ENCODE measurements around the gene NBAS.

The NBAS gene

DNA sequence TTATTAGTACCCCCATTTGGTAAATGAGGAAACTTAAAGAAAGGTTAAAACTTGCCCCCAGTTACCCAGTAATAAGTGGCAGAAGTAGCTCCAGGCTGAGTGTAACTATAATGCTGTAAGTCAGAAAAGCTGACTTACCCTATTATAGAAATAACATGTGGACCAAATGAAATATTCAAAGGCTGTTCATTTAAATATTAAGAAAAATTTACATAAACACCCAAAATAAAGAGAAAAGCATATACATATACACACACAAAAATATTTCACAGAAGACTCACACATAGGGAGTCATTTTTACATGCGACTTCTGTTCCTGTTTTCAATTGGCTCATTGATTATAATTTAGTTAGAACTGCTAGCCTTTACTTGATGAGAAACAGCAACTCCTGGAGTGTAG, 189.1 kb downstream of the NBAS start:
- TF ChIP-seq POLR2AphosphoS5 (IDR thresholded peaks at IDR 0.05; ENCODE audit: low read depth, low read length) = no peak
- no peak for TF ChIP-seq TAF1 (IDR thresholded peaks at IDR 0.05; ENCODE audit: borderline replicate concordance, insufficient read depth, low read length)
- TF ChIP-seq, protein P1, sequence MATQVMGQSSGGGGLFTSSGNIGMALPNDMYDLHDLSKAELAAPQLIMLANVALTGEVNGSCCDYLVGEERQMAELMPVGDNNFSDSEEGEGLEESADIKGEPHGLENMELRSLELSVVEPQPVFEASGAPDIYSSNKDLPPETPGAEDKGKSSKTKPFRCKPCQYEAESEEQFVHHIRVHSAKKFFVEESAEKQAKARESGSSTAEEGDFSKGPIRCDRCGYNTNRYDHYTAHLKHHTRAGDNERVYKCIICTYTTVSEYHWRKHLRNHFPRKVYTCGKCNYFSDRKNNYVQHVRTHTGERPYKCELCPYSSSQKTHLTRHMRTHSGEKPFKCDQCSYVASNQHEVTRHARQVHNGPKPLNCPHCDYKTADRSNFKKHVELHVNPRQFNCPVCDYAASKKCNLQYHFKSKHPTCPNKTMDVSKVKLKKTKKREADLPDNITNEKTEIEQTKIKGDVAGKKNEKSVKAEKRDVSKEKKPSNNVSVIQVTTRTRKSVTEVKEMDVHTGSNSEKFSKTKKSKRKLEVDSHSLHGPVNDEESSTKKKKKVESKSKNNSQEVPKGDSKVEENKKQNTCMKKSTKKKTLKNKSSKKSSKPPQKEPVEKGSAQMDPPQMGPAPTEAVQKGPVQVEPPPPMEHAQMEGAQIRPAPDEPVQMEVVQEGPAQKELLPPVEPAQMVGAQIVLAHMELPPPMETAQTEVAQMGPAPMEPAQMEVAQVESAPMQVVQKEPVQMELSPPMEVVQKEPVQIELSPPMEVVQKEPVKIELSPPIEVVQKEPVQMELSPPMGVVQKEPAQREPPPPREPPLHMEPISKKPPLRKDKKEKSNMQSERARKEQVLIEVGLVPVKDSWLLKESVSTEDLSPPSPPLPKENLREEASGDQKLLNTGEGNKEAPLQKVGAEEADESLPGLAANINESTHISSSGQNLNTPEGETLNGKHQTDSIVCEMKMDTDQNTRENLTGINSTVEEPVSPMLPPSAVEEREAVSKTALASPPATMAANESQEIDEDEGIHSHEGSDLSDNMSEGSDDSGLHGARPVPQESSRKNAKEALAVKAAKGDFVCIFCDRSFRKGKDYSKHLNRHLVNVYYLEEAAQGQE (IDR thresholded peaks at IDR 0.05; ENCODE audit: insufficient read depth in 1 of 2, low read depth in 2 of 2, low read length in 2 of 2) = no peak
- TF ChIP-seq SIN3A (IDR thresholded peaks at IDR 0.05; ENCODE audit: borderline replicate concordance, insufficient read depth, low read length) = no peak
- TF ChIP-seq FOXP2 (optimal IDR thresholded peaks at IDR 0.05; ENCODE audit: borderline replicate concordance, extremely low read depth, extremely low read length, insufficient read depth) = no peak

DNA sequence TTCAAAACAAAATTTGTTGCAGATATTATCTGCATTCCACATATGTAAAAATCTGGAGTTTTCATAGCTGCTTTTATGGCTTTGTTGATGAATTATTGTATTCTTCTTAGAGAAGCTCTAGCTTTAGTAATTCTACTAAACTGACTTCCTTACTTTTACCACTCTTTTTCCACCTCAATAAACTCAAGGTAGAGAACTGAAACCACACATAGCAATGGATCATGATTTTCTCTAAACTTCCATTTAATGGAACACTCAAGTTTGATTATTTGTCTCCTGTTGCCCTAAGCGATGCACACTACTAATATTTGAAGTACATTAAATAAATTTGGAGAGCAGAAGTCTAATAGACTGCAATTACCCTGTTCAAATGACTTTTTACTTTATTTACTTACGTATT, 192.0 kb downstream of the NBAS start:
- TF ChIP-seq SIN3A (IDR thresholded peaks at IDR 0.05; ENCODE audit: borderline replicate concordance, insufficient read depth, low read length) (no peak), TAF1 (IDR thresholded peaks at IDR 0.05; ENCODE audit: borderline replicate concordance, insufficient read depth, low read length) (no peak), POLR2AphosphoS5 (IDR thresholded peaks at IDR 0.05; ENCODE audit: low read depth, low read length) (no peak), FOXP2 (optimal IDR thresholded peaks at IDR 0.05; ENCODE audit: borderline replicate concordance, extremely low read depth, extremely low read length, insufficient read depth) (no peak)

DNA sequence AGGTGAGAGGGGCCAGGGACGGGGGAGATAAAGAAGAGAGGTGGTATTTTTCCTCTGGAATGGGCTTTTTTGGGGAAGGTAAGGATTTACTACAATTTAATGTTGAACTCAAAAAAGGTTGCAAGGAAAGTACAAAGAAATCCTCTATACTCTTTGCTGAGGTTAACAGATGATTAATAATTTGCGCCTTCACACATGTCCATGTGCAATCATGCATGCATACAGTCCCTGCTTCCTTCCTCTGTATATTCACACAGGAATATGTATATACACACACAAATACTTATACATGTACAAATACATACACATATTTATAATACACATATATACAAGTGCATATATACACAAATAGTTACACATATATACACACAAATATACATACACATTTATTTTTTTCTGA, 193.4 kb downstream of the NBAS start:
- TF ChIP-seq POLR2AphosphoS5 (IDR thresholded peaks at IDR 0.05; ENCODE audit: low read depth, low read length) (no peak), FOXP2 (optimal IDR thresholded peaks at IDR 0.05; ENCODE audit: borderline replicate concordance, extremely low read depth, extremely low read length, insufficient read depth) (no peak)

DNA sequence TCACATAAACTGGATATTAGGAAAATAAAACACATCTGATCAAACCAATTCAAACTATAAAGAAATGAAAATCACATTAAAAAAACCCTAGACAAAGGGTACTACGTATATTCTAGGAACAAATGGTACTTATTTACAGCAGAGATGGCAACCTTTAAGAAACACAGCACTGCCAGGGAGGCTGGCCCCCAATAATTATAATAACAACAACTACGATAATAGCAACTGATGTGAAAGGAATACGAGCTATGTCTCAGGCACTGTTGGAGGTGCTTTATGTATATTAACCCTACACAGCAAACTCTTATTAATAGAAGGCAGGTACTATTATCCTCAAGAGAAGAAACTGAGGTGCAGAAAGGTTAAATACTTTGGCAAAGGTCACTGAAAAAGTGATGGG, 193.9 kb downstream of the NBAS start:
- TF ChIP-seq SIN3A (IDR thresholded peaks at IDR 0.05; ENCODE audit: borderline replicate concordance, insufficient read depth, low read length) = no peak
- TF ChIP-seq, protein P1 (IDR thresholded peaks at IDR 0.05; ENCODE audit: insufficient read depth in 1 of 2, low read depth in 2 of 2, low read length in 2 of 2) = no peak
- TF ChIP-seq FOXP2 (optimal IDR thresholded peaks at IDR 0.05; ENCODE audit: borderline replicate concordance, extremely low read depth, extremely low read length, insufficient read depth) = no peak

DNA sequence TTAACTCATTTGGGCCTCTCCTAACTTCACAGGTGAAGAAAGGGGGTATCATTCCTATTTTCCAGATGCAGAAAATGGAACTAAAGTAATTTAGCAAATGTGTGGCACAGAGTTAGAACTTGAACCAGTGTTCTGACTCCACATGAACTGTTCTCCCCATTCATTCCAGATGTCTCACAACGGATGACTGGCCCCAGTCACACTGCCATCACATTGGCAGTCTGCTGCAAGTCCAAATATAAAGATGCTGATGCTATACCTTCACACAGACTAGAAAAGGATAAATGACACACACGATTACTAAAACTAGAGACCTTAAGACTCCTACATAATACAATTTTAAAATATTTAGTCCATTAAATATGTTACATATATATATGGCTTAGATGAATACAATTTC, 195.7 kb downstream of the NBAS start:
- no peak for TF ChIP-seq POLR2AphosphoS5 (IDR thresholded peaks at IDR 0.05; ENCODE audit: low read depth, low read length)
- TF ChIP-seq, protein P1 (IDR thresholded peaks at IDR 0.05; ENCODE audit: insufficient read depth in 1 of 2, low read depth in 2 of 2, low read length in 2 of 2) = no peak
- TF ChIP-seq FOXP2 (optimal IDR thresholded peaks at IDR 0.05; ENCODE audit: borderline replicate concordance, extremely low read depth, extremely low read length, insufficient read depth) = no peak
- no peak for TF ChIP-seq SIN3A (IDR thresholded peaks at IDR 0.05; ENCODE audit: borderline replicate concordance, insufficient read depth, low read length)
- TF ChIP-seq TAF1 (IDR thresholded peaks at IDR 0.05; ENCODE audit: borderline replicate concordance, insufficient read depth, low read length) = no peak

DNA sequence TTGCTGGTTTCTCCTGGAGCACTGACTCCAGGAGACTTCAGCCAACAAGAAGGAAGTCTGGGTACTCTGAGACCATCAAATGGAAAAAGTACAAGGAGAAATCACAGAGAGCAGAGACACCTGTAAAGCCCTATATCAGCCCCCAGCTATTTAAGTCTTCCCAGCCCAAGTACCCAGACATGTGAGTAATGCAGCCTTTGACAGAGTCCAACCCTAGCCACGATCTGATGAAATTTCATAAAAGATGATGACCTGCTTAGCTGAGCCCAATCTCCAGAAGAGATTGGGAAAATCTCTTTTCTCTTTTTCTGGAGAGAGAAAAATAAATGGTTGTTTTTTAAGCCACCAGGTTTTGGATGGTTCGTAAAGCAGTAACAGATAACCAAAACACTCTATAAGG, 196.6 kb downstream of the NBAS start:
- TF ChIP-seq FOXP2 (optimal IDR thresholded peaks at IDR 0.05; ENCODE audit: borderline replicate concordance, extremely low read depth, extremely low read length, insufficient read depth) = no peak
- TF ChIP-seq SIN3A (IDR thresholded peaks at IDR 0.05; ENCODE audit: borderline replicate concordance, insufficient read depth, low read length) = no peak
- no peak for TF ChIP-seq POLR2AphosphoS5 (IDR thresholded peaks at IDR 0.05; ENCODE audit: low read depth, low read length)
- TF ChIP-seq, protein P1 (IDR thresholded peaks at IDR 0.05; ENCODE audit: insufficient read depth in 1 of 2, low read depth in 2 of 2, low read length in 2 of 2) = no peak
- TF ChIP-seq TAF1 (IDR thresholded peaks at IDR 0.05; ENCODE audit: borderline replicate concordance, insufficient read depth, low read length) = no peak

All from PFSK-1 (cell line).